Measurements from ENCODE around the gene R3HDM2.

DNA sequence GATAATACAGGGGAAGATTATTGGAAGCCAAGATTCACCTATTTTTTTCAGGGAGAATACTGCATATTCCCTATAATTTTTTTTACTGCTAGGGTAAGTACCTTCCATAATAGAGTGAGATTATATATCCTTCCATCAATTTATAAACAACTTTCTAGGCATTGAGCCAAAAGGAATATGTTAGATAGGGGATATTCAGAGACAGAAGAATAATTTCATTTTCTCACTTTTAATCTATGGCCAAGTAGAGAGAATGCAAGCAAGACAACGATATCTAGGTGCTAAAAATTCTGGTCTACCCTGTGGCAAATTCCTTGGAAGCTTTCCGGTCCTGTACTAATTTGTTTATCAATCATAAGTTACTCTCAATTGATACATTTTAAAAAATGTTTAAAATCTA, 110.2 kb downstream of the R3HDM2 start:
- TF ChIP-seq, protein P1, sequence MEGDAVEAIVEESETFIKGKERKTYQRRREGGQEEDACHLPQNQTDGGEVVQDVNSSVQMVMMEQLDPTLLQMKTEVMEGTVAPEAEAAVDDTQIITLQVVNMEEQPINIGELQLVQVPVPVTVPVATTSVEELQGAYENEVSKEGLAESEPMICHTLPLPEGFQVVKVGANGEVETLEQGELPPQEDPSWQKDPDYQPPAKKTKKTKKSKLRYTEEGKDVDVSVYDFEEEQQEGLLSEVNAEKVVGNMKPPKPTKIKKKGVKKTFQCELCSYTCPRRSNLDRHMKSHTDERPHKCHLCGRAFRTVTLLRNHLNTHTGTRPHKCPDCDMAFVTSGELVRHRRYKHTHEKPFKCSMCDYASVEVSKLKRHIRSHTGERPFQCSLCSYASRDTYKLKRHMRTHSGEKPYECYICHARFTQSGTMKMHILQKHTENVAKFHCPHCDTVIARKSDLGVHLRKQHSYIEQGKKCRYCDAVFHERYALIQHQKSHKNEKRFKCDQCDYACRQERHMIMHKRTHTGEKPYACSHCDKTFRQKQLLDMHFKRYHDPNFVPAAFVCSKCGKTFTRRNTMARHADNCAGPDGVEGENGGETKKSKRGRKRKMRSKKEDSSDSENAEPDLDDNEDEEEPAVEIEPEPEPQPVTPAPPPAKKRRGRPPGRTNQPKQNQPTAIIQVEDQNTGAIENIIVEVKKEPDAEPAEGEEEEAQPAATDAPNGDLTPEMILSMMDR (conservative IDR thresholded peaks at IDR 0.05; ENCODE audit: low read length), result no peak
- TF ChIP-seq EZH2phosphoT487 (IDR thresholded peaks at IDR 0.05; ENCODE audit: borderline replicate concordance, low read depth, low read length), result no peak
